ENCODE measurements around the gene NBPF15.
"Not testable (repeated sequence)": the region's sequence is repeated elsewhere in the genome, so short reads cannot be mapped to it uniquely, and the experiment has no call there.

Gene NBPF15

DNA sequence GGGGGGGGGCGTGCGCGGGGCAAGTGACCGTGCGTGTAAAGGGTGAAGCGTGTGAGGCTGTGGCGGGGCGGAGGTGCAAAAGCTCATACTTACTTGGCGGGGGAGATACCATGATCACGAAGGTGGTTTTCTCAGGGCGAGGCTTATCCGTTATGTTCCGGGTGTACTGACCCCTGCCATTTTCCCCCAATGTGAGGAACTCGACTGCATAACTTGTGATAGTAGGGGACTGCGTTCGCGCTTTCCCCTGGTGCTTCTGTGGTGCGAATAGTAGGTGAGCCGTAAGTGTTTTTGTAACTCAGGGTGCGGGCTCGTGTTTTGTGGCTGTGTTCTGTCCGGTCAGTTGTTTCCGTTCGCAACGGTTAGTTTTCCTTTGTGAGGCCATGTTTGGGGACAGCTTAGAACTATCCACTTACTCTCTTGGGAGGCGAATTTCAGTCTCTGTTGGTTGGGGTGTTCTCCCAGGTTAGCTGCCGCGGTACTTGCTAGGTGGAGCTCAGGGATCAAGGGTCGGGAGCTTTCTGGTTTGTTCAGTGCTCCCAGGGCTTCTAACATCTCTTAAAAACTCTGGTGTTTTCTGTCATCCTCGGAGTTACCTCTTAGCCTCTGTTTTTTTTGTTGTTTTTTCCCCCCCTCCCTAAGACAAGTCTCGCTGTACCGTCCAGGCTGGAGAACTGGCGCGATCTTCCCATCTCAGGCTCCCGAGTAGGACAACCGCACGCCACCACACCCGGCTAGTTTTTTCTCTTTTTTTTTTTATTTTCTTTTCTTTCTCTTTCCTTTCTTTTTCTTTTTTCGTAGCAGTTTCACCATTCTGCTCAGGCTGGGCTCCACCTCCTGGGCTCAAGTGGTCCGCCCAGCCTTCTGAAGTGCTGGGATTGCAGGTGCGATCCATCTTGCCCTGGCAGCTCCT lies 48.7 kb downstream of the NBPF15 start:
- TF ChIP-seq MYC (IDR thresholded peaks at IDR 0.05; ENCODE audit: low read depth, low read length) (peak; percentile 72), POLR2A (IDR thresholded peaks at IDR 0.05; ENCODE audit: extremely low read depth, insufficient read length) (peak; percentile 96)

DNA sequence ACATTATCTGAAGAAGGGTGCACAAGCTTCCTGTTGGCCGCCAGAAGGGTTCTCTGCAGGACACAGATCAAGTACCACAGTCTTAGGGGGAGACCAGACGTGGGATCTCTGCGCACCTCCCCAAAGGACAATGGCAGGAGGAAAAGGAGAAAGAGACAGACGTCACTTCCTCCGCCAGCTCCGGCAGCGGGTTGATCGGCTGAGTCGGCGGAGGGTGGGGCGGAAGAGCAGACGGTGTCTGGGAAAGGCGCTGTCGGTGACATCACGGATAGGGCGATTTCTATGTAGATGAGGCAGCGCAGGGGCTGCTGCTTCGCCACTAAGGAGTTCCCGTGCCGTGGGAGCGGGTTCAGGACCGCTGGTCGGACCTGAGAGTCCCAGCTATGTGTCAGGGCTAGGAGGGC lies 49.4 kb downstream of the NBPF15 start:
- peak; percentile 86 for DNase-seq (ENCODE audit: low read depth)
- not testable (repeated sequence) for H3K4me3 ChIP-seq (ENCODE audit: low read depth, low read length)

More for the DNA sequence above, 48.7 kb downstream of the NBPF15 start:
- H3K4me3 ChIP-seq (ENCODE audit: low read depth, low read length): peak overlapping the region; percentile 55
- DNase-seq (ENCODE audit: low read depth): peak; percentile 98

DNA sequence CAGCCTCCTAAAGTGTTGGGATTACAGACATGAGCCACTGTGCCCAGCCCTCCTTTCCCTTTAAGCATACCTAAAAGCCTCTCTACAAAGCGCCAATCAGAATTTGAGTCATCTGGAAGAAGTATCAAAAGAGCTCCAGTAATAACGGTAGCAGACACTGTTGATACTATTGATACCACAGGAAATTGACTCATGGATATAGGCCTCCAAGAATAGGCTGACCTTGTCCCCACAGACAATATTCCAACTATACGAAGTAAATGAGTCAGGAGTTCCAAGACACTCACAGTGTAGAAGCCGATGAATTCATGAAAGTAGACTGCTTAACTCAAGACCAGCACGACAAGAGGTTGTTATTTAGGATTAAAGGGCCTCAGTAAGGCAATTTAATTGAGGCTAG lies 58.7 kb downstream of the NBPF15 start:
- not testable (repeated sequence) for DNase-seq (ENCODE audit: low read depth); H3K4me3 ChIP-seq (ENCODE audit: low read depth, low read length)

DNA sequence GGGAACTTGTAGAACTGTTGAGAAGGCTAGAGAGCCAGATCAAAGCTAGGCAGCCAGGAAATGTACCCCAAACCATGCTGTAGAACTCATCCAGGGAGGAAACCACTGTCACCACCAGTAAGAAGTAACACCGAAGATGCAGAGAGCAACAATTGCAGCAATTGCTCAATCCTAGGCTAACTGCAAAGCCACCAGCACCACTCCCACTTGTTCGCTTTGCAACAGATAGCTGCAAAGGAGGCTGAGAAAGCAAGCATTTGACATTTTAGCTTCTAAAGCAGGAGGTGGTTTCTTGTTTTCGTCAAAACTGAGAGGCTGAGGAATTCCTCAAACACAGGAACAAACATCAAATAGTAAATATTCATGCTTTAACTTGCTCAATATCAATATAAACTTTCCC lies 89.8 kb downstream of the NBPF15 start:
- not testable (repeated sequence) for DNase-seq (ENCODE audit: low read depth); H3K4me3 ChIP-seq (ENCODE audit: low read depth, low read length)
